IMR-90 (cell line): ENCODE measurements around the gene SF3B1. TPM values are rescaled to one million over a fixed set of nuclear protein-coding genes. Genes with fewer than 3 reads are reported as not detected.
"Not testable (repeated sequence)": the region's sequence is repeated elsewhere in the genome, so short reads cannot be mapped to it uniquely, and the experiment has no call there.

Source experiments
- ATAC-seq: fragments of 200-7000 bp; cut with Tn5 transposase; 2 replicates; pipeline ENCODE4 v1.9.1; 2020; ENCODE audit warnings: low read depth, mild to moderate bottlenecking, moderate library complexity
- BruUV-seq: library from RNA; stranded (reverse); fragments of 400-500 nt; replicated peaks from 2 replicates; lab custom pipeline; 2021; lab: Mats Ljungman, UMichigan
- CTCF ChIA-PET: fragments of 300-600 bp; formaldehyde crosslinking; extraction: SDS; loops from one replicate; lab custom pipeline; 2021; ENCODE audit warnings: antibody characterized with exemption; lab: Yijun Ruan, JAX
- POLR2A ChIA-PET: fragments of 300-600 bp; sonication (Branson Sonifier 250); formaldehyde crosslinking; loops from one replicate; lab custom pipeline; 2022; ENCODE audit warnings: antibody characterized with exemption; ENCODE audit not compliant: unreplicated experiment; lab: Charles Lee
- DNase-seq: peaks from one replicate; pipeline ENCODE4 v3.0.0; 2013
- H2AFZ ChIP-seq: replicated peaks from 2 replicates; pipeline ENCODE3; 2013; ENCODE audit warnings: low read length, mild to moderate bottlenecking; ENCODE audit not compliant: poor library complexity
- H2AK5ac ChIP-seq: 2 replicates; pipeline ENCODE4 v1.6.1; 2013; ENCODE audit warnings: low read depth, low read length, inconsistent platforms
- H2AK9ac ChIP-seq: replicated peaks from 2 replicates; pipeline ENCODE3; 2013; ENCODE audit warnings: mild to moderate bottlenecking, low read depth, low read length, moderate library complexity; ENCODE audit not compliant: poor library complexity
- H2BK120ac ChIP-seq: 2 replicates; pipeline ENCODE4 v1.6.1; 2013; ENCODE audit warnings: low read depth, low read length, inconsistent platforms
- H2BK15ac ChIP-seq: 3 replicates; pipeline ENCODE4 v1.6.1; 2013; ENCODE audit warnings: low read depth, low read length, inconsistent platforms
- H2BK20ac ChIP-seq: 2 replicates; pipeline ENCODE4 v1.6.1; 2013; ENCODE audit warnings: low read depth, mild to moderate bottlenecking, inconsistent platforms, low read length, moderate library complexity
- H2BK5ac ChIP-seq: 2 replicates; pipeline ENCODE4 v1.6.1; 2013; ENCODE audit warnings: mild to moderate bottlenecking, low read depth, low read length, inconsistent platforms; ENCODE audit not compliant: poor library complexity, severe bottlenecking
- H3K14ac ChIP-seq: replicated peaks from 2 replicates; pipeline ENCODE4 v1.6.1; 2013; ENCODE audit warnings: low read depth, low read length, inconsistent platforms
- H3K18ac ChIP-seq: 2 replicates; pipeline ENCODE4 v1.6.1; 2013; ENCODE audit warnings: low read depth, low read length, control low read depth
- H3K23ac ChIP-seq: 2 replicates; pipeline ENCODE4 v1.6.1; 2013; ENCODE audit warnings: low read depth, low read length, inconsistent platforms
- H3K27ac ChIP-seq: 2 replicates; pipeline ENCODE4 v1.5.1; 2013; ENCODE audit warnings: mild to moderate bottlenecking, control low read depth, low read length; ENCODE audit not compliant: insufficient read depth
- H3K27me3 ChIP-seq: 2 replicates; pipeline ENCODE4 v1.6.1; 2013; ENCODE audit warnings: low read length; ENCODE audit not compliant: control insufficient read depth, insufficient read depth
- H3K36me3 ChIP-seq: 2 replicates; pipeline ENCODE4 v1.6.1; 2013; ENCODE audit warnings: low read length, mixed read lengths; ENCODE audit not compliant: control insufficient read depth, insufficient read depth
- H3K4ac ChIP-seq: 2 replicates; pipeline ENCODE4 v1.6.1; 2013; ENCODE audit warnings: low read depth, low read length, inconsistent platforms
- H3K4me1 ChIP-seq: 2 replicates; pipeline ENCODE4 v1.6.1; 2013; ENCODE audit warnings: low read length, mixed read lengths; ENCODE audit not compliant: control insufficient read depth, insufficient read depth
- H3K4me2 ChIP-seq: 2 replicates; pipeline ENCODE4 v1.6.1; 2013; ENCODE audit warnings: low read depth, mild to moderate bottlenecking, control low read depth, low read length, moderate library complexity
- H3K4me3 ChIP-seq: 2 replicates; pipeline ENCODE4 v1.5.1; 2013; ENCODE audit warnings: low read depth, mild to moderate bottlenecking, control low read depth, low read length, moderate library complexity; ENCODE audit not compliant: insufficient read depth
- H3K56ac ChIP-seq: 2 replicates; pipeline ENCODE4 v1.6.1; 2013; ENCODE audit warnings: low read length, inconsistent platforms; ENCODE audit not compliant: insufficient read depth; ENCODE audit errors: extremely low read depth
- H3K79me1 ChIP-seq, 2 experiments: 2 replicates each; pipeline ENCODE4 v1.6.1; 2013; ENCODE audit warnings: low read length in 2 of 2, inconsistent platforms in 1 of 2, low read depth in 1 of 2
- H3K9ac ChIP-seq: 2 replicates; pipeline ENCODE4 v1.6.1; 2013; ENCODE audit warnings: low read depth, low read length, control low read depth
- H3K9me1 ChIP-seq: 2 replicates; pipeline ENCODE4 v1.6.1; 2013; ENCODE audit warnings: low read length, inconsistent platforms; ENCODE audit not compliant: insufficient read depth
- H3K9me3 ChIP-seq: 2 replicates; pipeline ENCODE4 v1.6.1; 2013; ENCODE audit warnings: low read length; ENCODE audit not compliant: control insufficient read depth, insufficient read depth
- H4K20me1 ChIP-seq: 2 replicates; pipeline ENCODE4 v1.6.1; 2013; ENCODE audit warnings: low read length, inconsistent platforms; ENCODE audit not compliant: insufficient read depth
- H4K5ac ChIP-seq: 2 replicates; pipeline ENCODE4 v1.6.1; 2013; ENCODE audit warnings: mild to moderate bottlenecking, low read depth, low read length, control low read depth
- H4K8ac ChIP-seq, 2 experiments: 2 replicates each; pipeline ENCODE4 v1.6.1; 2013; ENCODE audit warnings: low read depth in 2 of 2, low read length in 2 of 2, control low read depth in 1 of 2, inconsistent platforms in 1 of 2
- H4K91ac ChIP-seq: 2 replicates; pipeline ENCODE4 v1.6.1; 2013; ENCODE audit warnings: low read depth, low read length, inconsistent platforms; ENCODE audit not compliant: insufficient read depth
- WGBS, 2 experiments: methylation state at CpG; one replicate each; pipeline versions ENCODE4 v1.1.5 to v1.1.7; 2013; ENCODE audit warnings: missing lambda C conversion rate in 2 of 2; ENCODE audit not compliant: insufficient read length in 1 of 2; ENCODE audit errors: extremely low coverage in 2 of 2; 5-methylcytosine and 5-hydroxymethylcytosine counted together
- dilution Hi-C: fragments of 300-500 bp; cut with HindIII; formaldehyde crosslinking; loops from one replicate; pipeline ENCODE4 v1.14.3; 2018; ENCODE audit warnings: low sequenced_read_pairs; ENCODE audit not compliant: unreplicated experiment
- in situ Hi-C: fragments of 300-500 bp; cut with MboI; formaldehyde crosslinking; loops from 3 replicates; pipeline ENCODE4 v1.14.3; 2019; ENCODE audit warnings: low sequenced_read_pairs, inconsistent platforms, mixed read lengths
- intact Hi-C: fragments of 100-400 bp; cut with micrococcal nuclease; formaldehyde crosslinking; loops from 2 replicates; pipeline ENCODE4 v1.10.0; 2022
- polyA plus RNA-seq, 3 experiments: library from polyadenylated mRNA; depleted of rRNA; stranded (reverse); fragments of >200 nt; gene quantifications; 2 replicates each; pipeline ENCODE4 v1.2.3, GENCODE V29; 2012; ENCODE audit warnings: low replicate concordance in 1 of 3
- total RNA-seq: library from RNA; depleted of rRNA; stranded (reverse); fragments of >200 nt; gene quantifications from 2 replicates; pipeline ENCODE4 v1.2.3, GENCODE V29; 2012

The SF3B1 gene
- total and polyA plus RNA-seq, 2 of the 4 experiments (the other 2 are of a cell fraction): 326 to 942 TPM

GRCh38 chr2:197432527-197432926, 2.3 kb downstream of the SF3B1 start:
- dilution Hi-C loops, H2BK120ac ChIP-seq, H3K27me3 ChIP-seq, CTCF ChIA-PET, H3K9ac ChIP-seq, in situ Hi-C loops, H2BK5ac ChIP-seq, H3K18ac ChIP-seq, H4K5ac ChIP-seq, DNase-seq, BruUV-seq, H3K4ac ChIP-seq, H3K4me3 ChIP-seq, H2AFZ ChIP-seq, H3K4me1 ChIP-seq, H3K14ac ChIP-seq, H2BK20ac ChIP-seq, H3K56ac ChIP-seq, H3K23ac ChIP-seq, H2AK9ac ChIP-seq, H3K9me1 ChIP-seq, H3K36me3 ChIP-seq, H2AK5ac ChIP-seq, H3K27ac ChIP-seq, H3K9me3 ChIP-seq, H2BK15ac ChIP-seq, H4K8ac ChIP-seq, ATAC-seq, H4K91ac ChIP-seq: not testable (repeated sequence)
- intact Hi-C loops: loop anchor here (10.0 kb wide), 1 partner anchor 272 kb away; the partner anchor contains the start of gene MARS2
- H4K20me1 ChIP-seq: peaks cover 62% of the 10 kb centered on the region
- 77% methylated on average over 3 of the region's 6 CpGs; no CpG with 5 or more reads in 1 of the 2 experiments for WGBS, 2 experiments
- H3K4me2 ChIP-seq: peak overlapping the region; percentile 62; the same call in 1 of the 2 replicates
- peaks cover 6 to 14% of the 10 kb centered on the region in 2 experiments for H3K79me1 ChIP-seq
- POLR2A ChIA-PET: interaction anchor here (0.7 kb wide), 1 partner anchor 20 kb away, joined by 6 read pairs; the partner anchor contains the start of gene COQ10B
